ENCODE data around the gene KRABD2.

GRCh38 chr17:8392674-8393469, 16.4 kb upstream of the KRABD2 start:
- TF ChIP-seq MAX (IDR thresholded peaks at IDR 0.05) (no peak), CTCF (IDR thresholded peaks at IDR 0.05; ENCODE audit: low read depth, low read length, missing input control) (no peak), TAF1 (conservative IDR thresholded peaks at IDR 0.05) (no peak), RXRA (IDR thresholded peaks at IDR 0.05) (no peak), RAD21 (IDR thresholded peaks at IDR 0.05) (no peak), REST (IDR thresholded peaks at IDR 0.05) (no peak), EGR1 (IDR thresholded peaks at IDR 0.05; ENCODE audit: low read depth in 2 of 2) (no peak), JUND (IDR thresholded peaks at IDR 0.05) (no peak)
- TF ChIP-seq, protein P1, sequence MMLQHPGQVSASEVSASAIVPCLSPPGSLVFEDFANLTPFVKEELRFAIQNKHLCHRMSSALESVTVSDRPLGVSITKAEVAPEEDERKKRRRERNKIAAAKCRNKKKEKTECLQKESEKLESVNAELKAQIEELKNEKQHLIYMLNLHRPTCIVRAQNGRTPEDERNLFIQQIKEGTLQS (IDR thresholded peaks at IDR 0.05) = no peak
- TF ChIP-seq, protein P2, sequence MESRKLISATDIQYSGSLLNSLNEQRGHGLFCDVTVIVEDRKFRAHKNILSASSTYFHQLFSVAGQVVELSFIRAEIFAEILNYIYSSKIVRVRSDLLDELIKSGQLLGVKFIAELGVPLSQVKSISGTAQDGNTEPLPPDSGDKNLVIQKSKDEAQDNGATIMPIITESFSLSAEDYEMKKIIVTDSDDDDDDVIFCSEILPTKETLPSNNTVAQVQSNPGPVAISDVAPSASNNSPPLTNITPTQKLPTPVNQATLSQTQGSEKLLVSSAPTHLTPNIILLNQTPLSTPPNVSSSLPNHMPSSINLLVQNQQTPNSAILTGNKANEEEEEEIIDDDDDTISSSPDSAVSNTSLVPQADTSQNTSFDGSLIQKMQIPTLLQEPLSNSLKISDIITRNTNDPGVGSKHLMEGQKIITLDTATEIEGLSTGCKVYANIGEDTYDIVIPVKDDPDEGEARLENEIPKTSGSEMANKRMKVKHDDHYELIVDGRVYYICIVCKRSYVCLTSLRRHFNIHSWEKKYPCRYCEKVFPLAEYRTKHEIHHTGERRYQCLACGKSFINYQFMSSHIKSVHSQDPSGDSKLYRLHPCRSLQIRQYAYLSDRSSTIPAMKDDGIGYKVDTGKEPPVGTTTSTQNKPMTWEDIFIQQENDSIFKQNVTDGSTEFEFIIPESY (IDR thresholded peaks at IDR 0.05) = no peak

Measured in liver (tissue), 3 donors.